GM12874 (cell line): ENCODE data around the gene EPS8L1.

ENCODE experiments used
- CTCF ChIP-seq: IDR thresholded peaks from 2 replicates; pipeline ENCODE4 v1.5.1; 2011; ENCODE audit warnings: low read depth, mild to moderate bottlenecking, control low read depth, low read length, moderate library complexity; ENCODE audit not compliant: insufficient read depth

EPS8L1 gene

GRCh38 chr19:55063492-55063843 lies 12.2 kb upstream of the EPS8L1 start:
- no peak for TF ChIP-seq CTCF

- TF ChIP-seq CTCF, result no peak
Measured at GRCh38 chr19:55066107-55066709, 9.5 kb upstream of the EPS8L1 start.

- TF ChIP-seq CTCF, result no peak
Measured at GRCh38 chr19:55067869-55068268, 7.8 kb upstream of the EPS8L1 start.

- no peak for TF ChIP-seq CTCF
Measured at GRCh38 chr19:55068950-55069864, 6.5 kb upstream of the EPS8L1 start.

GRCh38 chr19:55069865-55070197 lies 5.8 kb upstream of the EPS8L1 start:
- no peak for TF ChIP-seq CTCF

- TF ChIP-seq CTCF, result no peak
Measured at GRCh38 chr19:55070466-55071128, 5.1 kb upstream of the EPS8L1 start.

GRCh38 chr19:55071129-55071502 lies 4.6 kb upstream of the EPS8L1 start:
- TF ChIP-seq CTCF, result no peak
